BE2C (cell line): Measurements from ENCODE around the gene MESD.

Experiments used
- DNase-seq: peaks from one replicate; pipeline ENCODE4 v3.0.0-alpha.2; 2020
- H3K27me3 ChIP-seq: fragments of 250-450 bp; sonication (Bioruptor Pico); 2 replicates; pipeline ENCODE4 v1.5.1; 2020; ENCODE audit warnings: mild to moderate bottlenecking
- H3K36me3 ChIP-seq: fragments of 250-450 bp; sonication (Bioruptor Pico); 2 replicates; pipeline ENCODE4 v1.5.1; 2020; ENCODE audit warnings: mild to moderate bottlenecking
- H3K4me1 ChIP-seq: fragments of 250-450 bp; sonication (Bioruptor Pico); 2 replicates; pipeline ENCODE4 v1.5.1; 2020
- H3K4me3 ChIP-seq: 2 replicates; pipeline ENCODE4 v1.5.1; 2011; ENCODE audit warnings: low read depth, low read length
- H3K9me3 ChIP-seq: fragments of 250-450 bp; sonication (Bioruptor Pico); 2 replicates; pipeline ENCODE4 v1.5.1; 2020
- CTCF ChIP-seq: IDR thresholded peaks from 2 replicates; pipeline ENCODE4 v1.5.1; 2012; ENCODE audit warnings: mild to moderate bottlenecking, low read depth, low read length

Gene MESD

GRCh38 chr15:80977627-80978036 is 12.0 kb downstream of the MESD start:
- Histone ChIP-seq H3K36me3 (peaks cover 28% of the 10 kb centered on the region), H3K27me3 (no peaks in the 10 kb centered on the region), H3K4me1 (no peaks in the 10 kb centered on the region), H3K4me3 (no peak overlapping the region), H3K9me3 (no peaks in the 10 kb centered on the region)
- peak; percentile 56 for TF ChIP-seq CTCF
- DNase-seq, result peak; percentile 48

GRCh38 chr15:80976851-80977250 is 12.8 kb downstream of the MESD start:
- Histone ChIP-seq H3K4me3 (no peak overlapping the region), H3K27me3 (no peaks in the 10 kb centered on the region), H3K4me1 (no peaks in the 10 kb centered on the region), H3K36me3 (peaks cover 26% of the 10 kb centered on the region), H3K9me3 (no peaks in the 10 kb centered on the region)
- TF ChIP-seq CTCF, result no peak
- DNase-seq, result no peak

GRCh38 chr15:80974914-80975313 is 14.7 kb downstream of the MESD start:
- no peaks in the 10 kb centered on the region for H3K27me3 ChIP-seq
- H3K4me3 ChIP-seq, result no peak overlapping the region
- H3K9me3 ChIP-seq, result no peaks in the 10 kb centered on the region
- no peak for DNase-seq
- no peak for TF ChIP-seq CTCF
- no peaks in the 10 kb centered on the region for H3K4me1 ChIP-seq
- peaks cover 19% of the 10 kb centered on the region for H3K36me3 ChIP-seq

GRCh38 chr15:80972276-80972675 is 17.3 kb downstream of the MESD start:
- H3K36me3 ChIP-seq, result peaks cover 12% of the 10 kb centered on the region; the same call in 1 of the 2 replicates
- H3K4me3 ChIP-seq, result no peak overlapping the region
- no peak for TF ChIP-seq CTCF
- H3K27me3 ChIP-seq, result no peaks in the 10 kb centered on the region
- no peaks in the 10 kb centered on the region for H3K9me3 ChIP-seq
- no peak for DNase-seq
- no peaks in the 10 kb centered on the region for H3K4me1 ChIP-seq

- H3K4me1 ChIP-seq, result no peaks in the 10 kb centered on the region
- H3K36me3 ChIP-seq, result peaks cover 8% of the 10 kb centered on the region; the same call in 1 of the 2 replicates
- H3K27me3 ChIP-seq, result no peaks in the 10 kb centered on the region
- DNase-seq, result no peak
- TF ChIP-seq CTCF, result no peak
- H3K4me3 ChIP-seq, result no peak overlapping the region
- H3K9me3 ChIP-seq, result no peaks in the 10 kb centered on the region
These were observed 18.5 kb downstream of the MESD start for GRCh38 chr15:80971143-80971542.

- Histone ChIP-seq H3K27me3 (no peaks in the 10 kb centered on the region), H3K4me3 (no peak overlapping the region), H3K9me3 (no peaks in the 10 kb centered on the region), H3K36me3 (peaks cover 8% of the 10 kb centered on the region; the same call in 1 of the 2 replicates), H3K4me1 (no peaks in the 10 kb centered on the region)
- TF ChIP-seq CTCF, result no peak
- no peak for DNase-seq
These were observed 19.0 kb downstream of the MESD start for GRCh38 chr15:80970658-80971057.
